HG03095 (cell line): Measurements from ENCODE around the gene BBLN.

Experiments used
- ATAC-seq: cut with Tn5 transposase; IDR thresholded peaks from one replicate; pipeline ENCODE4 v1.9.1; 2021; ENCODE audit warnings: moderate library complexity; ENCODE audit not compliant: unreplicated experiment

Gene BBLN

DNA sequence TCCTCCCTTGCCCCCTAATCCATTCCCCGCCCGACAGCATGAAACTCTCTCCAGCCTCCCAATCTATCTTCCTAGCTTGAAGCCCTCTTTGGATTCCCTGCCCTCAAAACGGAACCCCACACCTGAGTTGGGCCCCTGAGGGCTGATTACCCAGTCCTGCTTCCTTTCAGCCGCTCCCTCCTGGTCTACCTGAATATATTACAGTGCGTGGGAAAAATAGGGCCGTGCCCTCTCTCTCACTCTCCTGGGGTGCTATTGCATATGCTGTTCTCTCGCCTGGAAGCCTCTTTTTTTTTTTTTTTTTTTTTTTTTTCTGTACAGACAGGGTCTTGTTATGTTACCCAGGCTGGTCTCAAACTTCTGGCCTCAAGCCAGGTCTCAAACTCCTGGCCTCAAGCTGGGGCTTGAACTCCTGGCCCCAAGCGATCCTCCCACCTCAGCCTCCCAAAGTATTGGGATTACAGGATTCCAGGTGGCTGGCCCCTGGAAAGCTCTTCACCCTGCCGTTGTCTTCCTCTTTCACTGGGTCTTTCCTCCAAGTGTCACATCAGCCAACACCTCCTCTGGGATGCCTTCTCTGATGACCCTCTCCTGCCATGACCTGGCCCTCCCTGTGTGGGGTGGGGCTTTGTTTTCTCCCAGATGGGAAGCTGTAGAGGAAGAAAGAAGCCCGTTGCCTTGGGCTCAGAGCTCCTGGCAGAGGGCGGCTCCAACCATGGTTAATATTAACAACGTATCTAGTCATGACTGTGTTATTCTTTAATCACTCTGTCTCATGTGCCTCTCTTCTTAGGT lies 51.3 kb downstream of the BBLN start:
- no peak for ATAC-seq

DNA sequence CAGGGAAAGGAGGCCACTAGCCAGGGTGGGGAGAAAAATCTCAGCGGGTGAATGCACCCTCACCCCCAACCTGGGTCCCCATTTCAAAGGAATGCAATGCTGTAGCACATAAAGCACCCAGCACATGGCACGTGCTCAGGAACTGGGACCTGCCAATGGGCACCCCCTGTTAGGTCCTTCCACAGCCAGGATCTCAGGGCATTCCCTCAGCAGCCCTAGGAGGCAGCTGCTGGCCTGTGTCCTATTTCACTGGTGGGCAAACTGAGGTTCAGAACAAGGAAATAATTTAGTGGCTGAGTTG lies 51.9 kb downstream of the BBLN start:
- no peak for ATAC-seq
